PFSK-1 (cell line): Measurements from ENCODE around the gene TAL1.

Source experiments
- FOXP2 ChIP-seq: optimal IDR thresholded peaks from 2 replicates; pipeline ENCODE3; 2011; ENCODE audit warnings: borderline replicate concordance, control low read depth, inconsistent platforms; ENCODE audit not compliant: insufficient read depth; ENCODE audit errors: extremely low read length, extremely low read depth
- POLR2AphosphoS5 ChIP-seq: IDR thresholded peaks from 2 replicates; pipeline ENCODE4 v1.6.1; 2012; ENCODE audit warnings: low read depth, mild to moderate bottlenecking, control low read depth, low read length, moderate library complexity
- REST ChIP-seq, 2 experiments: IDR thresholded peaks; 2 replicates each; pipeline versions ENCODE4 v1.6.1 to v1.8.0; 2011 to 2012; ENCODE audit warnings: low read depth in 2 of 2, low read length in 2 of 2, control low read depth in 1 of 2, inconsistent platforms in 1 of 2, mild to moderate bottlenecking in 1 of 2, moderate library complexity in 1 of 2; ENCODE audit not compliant: insufficient read depth in 1 of 2
- SIN3A ChIP-seq: IDR thresholded peaks from 2 replicates; pipeline ENCODE4 v1.6.1; 2012; ENCODE audit warnings: mild to moderate bottlenecking, low read length, moderate library complexity, borderline replicate concordance; ENCODE audit not compliant: insufficient read depth
- TAF1 ChIP-seq: IDR thresholded peaks from 2 replicates; pipeline ENCODE4 v1.6.1; 2012; ENCODE audit warnings: low read length, control low read depth, borderline replicate concordance; ENCODE audit not compliant: insufficient read depth

TAL1 gene

GRCh38 chr1:47205918-47206317 lies 26.1 kb downstream of the TAL1 start:
- TF ChIP-seq SIN3A (no peak), REST (IDR thresholded peaks at IDR 0.05; ENCODE audit: insufficient read depth in 1 of 2, low read depth in 2 of 2, low read length in 2 of 2) (no peak), FOXP2 (no peak), TAF1 (no peak), POLR2AphosphoS5 (no peak)

DNA sequence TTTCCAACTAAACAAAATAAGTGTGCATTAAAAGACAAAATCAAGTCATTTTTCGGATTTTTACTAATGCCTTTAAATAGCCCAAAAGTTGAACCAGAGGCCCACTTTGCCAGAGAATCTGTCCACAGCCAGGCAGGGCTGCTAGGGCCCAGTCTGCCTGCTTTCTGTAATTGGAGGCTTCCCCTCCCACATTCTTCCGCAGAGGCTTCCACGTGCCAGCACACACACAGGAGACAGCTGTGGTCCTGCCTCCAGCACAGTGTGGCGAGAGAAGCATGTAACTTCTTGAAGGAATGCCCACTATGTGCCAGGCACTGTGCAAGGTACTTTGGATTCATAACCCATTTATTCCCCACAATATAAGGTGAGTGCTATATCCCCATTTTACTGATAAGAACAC lies 30.8 kb downstream of the TAL1 start:
- TF ChIP-seq POLR2AphosphoS5 (no peak), REST (IDR thresholded peaks at IDR 0.05; ENCODE audit: insufficient read depth in 1 of 2, low read depth in 2 of 2, low read length in 2 of 2) (no peak), FOXP2 (no peak), TAF1 (no peak), SIN3A (no peak)

- TF ChIP-seq REST (IDR thresholded peaks at IDR 0.05; ENCODE audit: insufficient read depth in 1 of 2, low read depth in 2 of 2, low read length in 2 of 2) (no peak), POLR2AphosphoS5 (no peak), SIN3A (no peak), TAF1 (no peak), FOXP2 (no peak)
Measured at GRCh38 chr1:47198214-47198613, 33.8 kb downstream of the TAL1 start.

DNA sequence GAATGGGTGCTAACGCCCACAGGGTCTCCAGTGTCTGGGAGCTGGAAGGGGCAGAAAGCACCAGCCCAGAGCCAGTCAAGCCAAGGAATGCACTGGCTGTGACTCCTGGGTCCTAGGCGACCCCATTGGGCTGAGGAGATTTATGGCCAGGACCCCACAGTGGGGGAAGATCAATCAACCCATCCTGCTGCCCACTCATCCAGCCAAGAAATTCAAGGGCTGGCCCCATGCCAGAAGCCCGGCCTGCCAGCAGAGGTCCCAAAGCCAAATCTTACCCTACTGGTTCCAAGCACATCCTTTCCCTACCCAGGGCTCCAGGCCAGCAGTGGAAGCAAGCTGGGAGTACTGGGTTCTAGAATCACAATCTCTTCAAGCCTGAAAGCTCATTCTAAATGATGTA lies 35.4 kb downstream of the TAL1 start:
- TF ChIP-seq POLR2AphosphoS5 (no peak), REST (IDR thresholded peaks at IDR 0.05; ENCODE audit: insufficient read depth in 1 of 2, low read depth in 2 of 2, low read length in 2 of 2) (no peak), TAF1 (no peak), FOXP2 (no peak)

GRCh38 chr1:47194311-47194710 lies 37.7 kb downstream of the TAL1 start:
- no peak for TF ChIP-seq SIN3A
- TF ChIP-seq TAF1: no peak
- TF ChIP-seq FOXP2: no peak
